Measurements from ENCODE around the gene CDX2.

Gene CDX2

GRCh38 chr13:27915301-27916207 is 53.6 kb downstream of the CDX2 start:
- peaks cover 2% of the 10 kb centered on the region for H3K4me1 ChIP-seq (ENCODE audit: insufficient read depth, insufficient read length)
- H3K9me3 ChIP-seq (ENCODE audit: insufficient read depth, low read length), result no peaks in the 10 kb centered on the region
- no peaks in the 10 kb centered on the region for H3K36me3 ChIP-seq (ENCODE audit: insufficient read depth, insufficient read length, low read length)
- H3K9ac ChIP-seq (ENCODE audit: insufficient read length, low read depth), result no peak overlapping the region
- H3K4me3 ChIP-seq (ENCODE audit: insufficient read length, low read depth), result no peak overlapping the region
- H3K27me3 ChIP-seq (ENCODE audit: insufficient read depth, insufficient read length), result peaks cover 74% of the 10 kb centered on the region
- no peak for DNase-seq (ENCODE audit: low read depth, low spot score)
- no peak for TF ChIP-seq SUZ12 (IDR thresholded peaks at IDR 0.05; ENCODE audit: extremely low read depth, insufficient read depth, insufficient read length)
- TF ChIP-seq YY1 (IDR thresholded peaks at IDR 0.05; ENCODE audit: insufficient read depth, insufficient read length), result no peak
- no peak for TF ChIP-seq ZNF274 (IDR thresholded peaks at IDR 0.05; ENCODE audit: low read depth, low read length)

GRCh38 chr13:27913160-27913559 is 56.0 kb downstream of the CDX2 start:
- H3K36me3 ChIP-seq (ENCODE audit: insufficient read depth, insufficient read length, low read length), result no peaks in the 10 kb centered on the region
- TF ChIP-seq SUZ12 (IDR thresholded peaks at IDR 0.05; ENCODE audit: extremely low read depth, insufficient read depth, insufficient read length) (no peak), ZNF274 (IDR thresholded peaks at IDR 0.05; ENCODE audit: low read depth, low read length) (no peak)
- H3K4me1 ChIP-seq (ENCODE audit: insufficient read depth, insufficient read length), result peaks cover under 1% of the 10 kb centered on the region
- H3K9me3 ChIP-seq (ENCODE audit: insufficient read depth, low read length), result no peaks in the 10 kb centered on the region
- peaks cover 55% of the 10 kb centered on the region for H3K27me3 ChIP-seq (ENCODE audit: insufficient read depth, insufficient read length)
- no peak overlapping the region for H3K4me3 ChIP-seq (ENCODE audit: insufficient read length, low read depth)
- no peak overlapping the region for H3K9ac ChIP-seq (ENCODE audit: insufficient read length, low read depth)
- no peak for DNase-seq (ENCODE audit: low read depth, low spot score)

DNA sequence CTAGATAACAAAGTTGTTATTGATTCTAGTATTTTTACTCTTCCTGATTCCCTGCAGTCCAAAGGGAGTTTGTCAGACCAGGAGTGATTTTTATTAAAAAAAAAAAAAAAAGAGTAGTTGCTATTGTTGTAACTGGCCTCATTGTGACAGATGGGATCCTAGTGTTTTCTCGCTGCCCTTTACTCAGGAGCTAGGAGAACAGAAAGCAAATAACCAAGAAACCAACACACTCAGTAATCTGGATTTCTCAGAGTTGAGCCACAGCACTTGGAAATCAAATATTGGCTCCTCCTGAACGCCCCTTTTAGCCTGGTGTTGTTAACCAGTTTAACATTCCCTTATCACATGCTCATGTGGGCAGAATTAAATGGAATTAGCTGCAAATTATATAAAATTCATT is 57.6 kb downstream of the CDX2 start:
- no peak for DNase-seq (ENCODE audit: low read depth, low spot score)
- H3K9ac ChIP-seq (ENCODE audit: insufficient read length, low read depth), result no peak overlapping the region
- TF ChIP-seq YY1 (IDR thresholded peaks at IDR 0.05; ENCODE audit: insufficient read depth, insufficient read length) (no peak), SUZ12 (IDR thresholded peaks at IDR 0.05; ENCODE audit: extremely low read depth, insufficient read depth, insufficient read length) (no peak), ZNF274 (IDR thresholded peaks at IDR 0.05; ENCODE audit: low read depth, low read length) (no peak)
- H3K4me3 ChIP-seq (ENCODE audit: insufficient read length, low read depth), result no peak overlapping the region
- no peaks in the 10 kb centered on the region for H3K9me3 ChIP-seq (ENCODE audit: insufficient read depth, low read length)
- H3K27me3 ChIP-seq (ENCODE audit: insufficient read depth, insufficient read length), result peaks cover 41% of the 10 kb centered on the region
- H3K4me1 ChIP-seq (ENCODE audit: insufficient read depth, insufficient read length), result no peaks in the 10 kb centered on the region
- H3K36me3 ChIP-seq (ENCODE audit: insufficient read depth, insufficient read length, low read length), result no peaks in the 10 kb centered on the region

All from NT2/D1 (cell line).